SHP77 (cell line): ENCODE results near the gene AKT3.
"Not testable (repeated sequence)": the region's sequence is repeated elsewhere in the genome, so short reads cannot be mapped to it uniquely, and the experiment has no call there.

Experiments
- DNase-seq, 2 experiments: peaks; one replicate each; lab custom pipeline; 2025; lab: John Stamatoyannopoulos, UW

The AKT3 gene

DNA sequence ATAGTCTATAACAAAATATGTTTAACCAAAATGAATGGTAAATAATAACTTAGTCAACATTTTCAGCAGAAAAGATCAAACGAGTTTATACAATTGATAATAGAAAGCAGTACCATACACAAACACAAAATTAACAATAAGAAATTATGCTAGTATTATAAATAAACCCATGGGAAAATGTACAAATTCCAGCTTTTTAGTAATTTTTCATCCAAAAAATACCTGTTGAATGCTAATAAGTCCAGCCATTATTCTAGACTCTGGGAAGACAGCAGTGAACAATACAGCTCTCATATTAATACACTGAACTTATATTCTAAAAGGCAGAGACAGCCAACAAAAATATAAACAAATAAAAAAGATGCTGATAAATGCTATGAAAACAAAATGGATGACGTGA, 66.3 kb downstream of the AKT3 start:
- DNase-seq: no peak

DNA sequence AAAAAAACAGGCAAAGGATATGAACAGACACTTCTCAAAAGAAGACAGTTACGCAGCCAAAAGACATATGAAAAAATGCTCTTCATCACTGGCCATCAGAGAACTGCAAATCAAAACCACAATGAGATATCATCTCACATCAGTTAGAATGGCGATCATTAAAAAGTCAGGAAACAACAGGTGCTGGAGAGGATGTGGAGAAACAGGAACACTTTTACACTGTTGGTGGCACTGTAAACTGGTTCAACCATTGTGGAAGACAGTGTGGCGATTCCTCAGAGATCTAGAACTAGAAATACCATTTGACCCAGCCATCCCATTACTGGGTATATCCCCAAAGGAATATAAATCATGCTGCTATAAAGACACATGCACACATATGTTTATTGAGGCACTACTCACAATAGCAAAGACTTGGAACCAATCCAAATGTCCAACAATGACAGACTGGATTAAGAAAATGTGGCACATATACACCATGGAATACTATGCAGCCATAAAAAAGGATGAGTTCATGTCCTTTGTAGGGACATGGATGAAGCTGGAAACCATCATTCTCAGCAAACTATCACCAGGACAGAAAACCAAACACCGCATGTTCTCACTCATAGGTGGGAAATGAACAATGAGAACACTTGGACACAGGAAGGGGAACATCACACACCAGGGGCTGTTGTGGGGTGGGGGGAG, 77.5 kb downstream of the AKT3 start:
- DNase-seq: not testable (repeated sequence)

DNA sequence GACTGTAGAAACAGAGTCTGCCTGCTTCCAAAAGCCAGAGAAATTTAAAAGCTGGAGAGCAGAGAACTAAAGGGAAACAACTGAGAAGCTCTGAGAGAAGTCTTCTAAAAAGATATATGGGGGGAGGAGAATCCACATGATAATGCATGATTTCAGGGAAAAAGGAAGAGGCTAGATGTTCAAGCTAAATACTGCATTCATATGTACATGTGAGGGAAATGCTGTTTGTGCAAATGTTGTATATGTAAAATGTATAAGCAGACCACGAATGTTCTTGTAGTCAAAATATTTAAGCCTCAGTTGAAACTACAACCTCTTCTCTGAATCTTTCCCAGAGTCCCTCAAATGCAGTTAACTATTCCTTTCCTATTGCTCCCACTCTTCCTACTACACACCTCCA, 79.2 kb downstream of the AKT3 start:
- no peak for DNase-seq

DNA sequence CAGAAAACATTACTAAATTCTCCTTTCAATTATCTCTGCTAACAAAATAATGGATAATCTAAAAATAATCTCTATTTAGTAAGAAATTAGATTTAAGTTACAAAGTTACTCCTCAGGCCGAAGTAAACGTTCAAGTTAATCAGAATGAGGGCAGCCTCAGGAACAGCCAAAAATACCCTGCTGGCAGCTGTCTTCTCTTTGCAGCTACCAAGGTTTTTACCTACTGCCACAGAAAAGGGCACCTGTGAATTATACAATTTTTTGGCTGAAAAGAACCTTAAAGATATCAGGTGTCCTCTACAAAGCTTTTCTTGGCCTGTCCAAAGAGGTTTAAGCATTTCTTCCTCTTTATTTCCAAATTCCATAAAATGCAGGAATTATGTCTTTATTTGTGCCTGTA, 84.4 kb downstream of the AKT3 start:
- DNase-seq: no peak

DNA sequence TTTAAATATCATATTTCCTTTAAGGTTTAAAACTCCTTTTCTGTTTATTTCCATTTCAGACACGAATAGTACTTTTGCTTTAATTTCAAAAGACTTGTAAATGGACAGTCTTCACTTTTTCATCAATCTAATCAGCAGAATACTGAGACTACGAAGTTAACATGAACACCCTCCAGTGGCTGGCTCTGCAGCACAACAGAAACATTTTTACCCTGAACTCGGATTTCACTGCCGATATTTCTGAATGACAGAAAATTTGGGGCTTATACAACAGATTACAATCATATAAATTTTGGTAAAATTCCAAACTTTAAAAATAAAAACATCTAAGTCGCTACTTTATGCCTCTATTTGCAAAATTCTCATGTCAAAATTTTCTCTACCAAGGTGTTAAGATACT, 86.2 kb downstream of the AKT3 start:
- DNase-seq: no peak

DNA sequence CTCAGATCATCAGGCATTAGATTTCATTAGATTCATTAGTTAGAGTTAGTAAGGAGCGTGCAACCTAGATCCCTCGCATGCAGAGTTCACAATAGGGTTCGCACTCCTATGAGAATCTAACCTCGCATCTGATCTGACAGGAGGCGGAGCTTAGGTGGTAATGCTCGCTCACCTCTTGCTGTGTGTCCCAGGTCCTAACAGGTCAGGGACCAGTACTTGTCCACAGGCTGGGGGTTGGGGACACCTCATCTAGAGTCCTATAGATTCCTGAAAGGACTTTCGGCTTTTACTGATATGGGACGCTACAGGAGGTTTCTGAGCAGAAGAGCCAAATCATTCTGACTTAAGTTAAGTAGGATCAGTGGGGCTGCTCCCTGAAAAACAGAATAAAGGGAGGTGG, 91.4 kb downstream of the AKT3 start:
- DNase-seq: no peak

DNA sequence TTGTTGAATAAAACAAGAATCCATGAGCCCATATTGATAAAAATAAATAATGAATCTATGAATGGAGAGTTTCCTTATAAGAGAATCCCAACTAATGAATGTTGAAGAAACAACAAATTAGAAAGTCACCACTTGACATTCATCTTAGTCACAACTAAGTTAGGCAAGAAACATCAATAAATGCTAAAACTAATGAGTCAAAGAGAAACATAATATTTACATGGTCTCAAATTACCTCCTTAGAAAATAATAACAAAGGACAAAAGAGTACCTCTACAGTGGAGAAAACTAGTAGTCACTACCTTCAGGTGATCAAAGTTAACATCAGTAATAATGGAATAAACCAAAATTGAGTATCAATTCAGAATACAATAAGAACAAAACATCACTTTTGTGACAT, 93.5 kb downstream of the AKT3 start:
- DNase-seq: no peak

DNA sequence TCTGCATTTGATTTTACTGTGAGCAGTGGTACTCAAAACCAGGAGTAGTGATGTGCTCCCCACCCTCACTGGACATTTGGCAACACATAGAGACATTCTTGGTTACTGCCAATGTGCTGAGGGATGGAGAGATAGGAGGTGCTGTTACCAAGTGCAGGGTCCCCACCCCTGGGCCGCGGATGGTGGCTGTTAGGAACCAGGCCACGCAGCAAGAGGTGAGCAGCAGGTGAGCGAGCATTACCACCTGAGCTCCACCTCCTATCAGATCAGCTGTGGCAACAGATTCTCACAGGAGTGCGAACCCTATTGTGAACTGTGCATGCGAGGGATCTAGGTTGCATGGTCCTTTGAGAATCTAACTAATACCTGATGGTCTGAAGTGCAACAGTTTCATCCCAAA, 95.7 kb downstream of the AKT3 start:
- no peak for DNase-seq

DNA sequence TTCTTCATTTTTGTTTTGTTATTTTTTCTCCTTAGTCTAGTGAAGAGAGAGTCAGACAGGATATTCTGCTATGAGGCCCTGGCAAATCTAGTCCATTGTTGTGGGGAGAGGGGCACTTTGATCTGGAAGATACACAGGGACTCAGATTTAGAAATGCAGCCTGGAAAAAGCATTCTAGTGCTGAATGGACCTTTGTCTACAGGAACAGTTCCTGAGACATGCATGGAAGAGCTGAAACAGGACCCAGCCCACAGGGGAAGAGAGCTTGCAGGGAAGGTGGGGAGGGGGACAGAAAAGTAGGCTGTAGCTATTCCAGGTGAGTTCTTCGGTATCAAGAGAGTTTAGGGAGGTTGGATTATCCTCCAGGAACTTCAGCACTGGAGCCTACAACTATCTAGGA, 98.5 kb downstream of the AKT3 start:
- DNase-seq: no peak

DNA sequence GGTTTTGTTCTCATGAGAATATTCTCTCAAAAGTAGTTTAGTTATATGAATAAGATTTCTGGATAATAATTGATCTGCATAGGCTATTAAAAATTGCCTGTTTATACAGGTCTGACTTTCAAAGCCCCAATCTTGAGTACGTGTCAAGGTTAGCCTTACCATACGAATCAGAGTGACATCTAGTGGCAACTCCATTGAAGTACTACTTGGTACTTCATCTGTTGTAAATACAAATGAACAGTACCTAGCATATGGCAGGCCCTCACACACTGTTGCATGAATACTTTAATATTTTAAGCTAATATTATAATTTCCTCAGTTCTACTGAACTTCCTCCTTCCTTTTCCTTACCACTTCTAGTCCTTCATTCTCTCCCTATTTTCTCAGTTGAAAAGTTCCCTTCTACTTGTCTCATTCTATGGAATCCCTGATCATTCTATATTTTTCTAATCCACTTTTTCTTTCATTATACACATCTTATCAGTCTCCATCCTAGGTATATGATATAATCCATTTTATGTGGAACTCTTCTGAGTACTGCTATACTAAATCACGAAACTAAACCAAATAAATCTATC, 101.2 kb downstream of the AKT3 start:
- peak; percentile 64 to 87 for DNase-seq

DNA sequence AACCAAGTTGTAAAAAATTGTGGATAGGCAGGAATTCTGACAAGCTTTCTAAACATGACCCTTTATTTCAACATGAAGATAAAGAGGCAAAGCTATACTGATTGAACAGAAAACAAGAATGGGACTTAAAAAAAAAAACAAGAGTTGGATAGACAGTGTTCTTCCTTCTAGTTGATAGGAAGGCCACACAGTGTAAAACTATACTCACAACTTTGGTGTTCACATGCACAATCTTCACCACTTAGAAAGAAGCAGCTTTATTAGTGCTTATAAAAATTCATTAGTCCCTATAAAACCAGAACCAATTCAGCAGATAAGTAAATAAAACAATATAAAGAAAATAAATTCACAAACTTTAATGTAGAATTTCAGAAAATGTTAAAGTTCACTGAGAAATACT, 101.8 kb downstream of the AKT3 start:
- DNase-seq: no peak

DNA sequence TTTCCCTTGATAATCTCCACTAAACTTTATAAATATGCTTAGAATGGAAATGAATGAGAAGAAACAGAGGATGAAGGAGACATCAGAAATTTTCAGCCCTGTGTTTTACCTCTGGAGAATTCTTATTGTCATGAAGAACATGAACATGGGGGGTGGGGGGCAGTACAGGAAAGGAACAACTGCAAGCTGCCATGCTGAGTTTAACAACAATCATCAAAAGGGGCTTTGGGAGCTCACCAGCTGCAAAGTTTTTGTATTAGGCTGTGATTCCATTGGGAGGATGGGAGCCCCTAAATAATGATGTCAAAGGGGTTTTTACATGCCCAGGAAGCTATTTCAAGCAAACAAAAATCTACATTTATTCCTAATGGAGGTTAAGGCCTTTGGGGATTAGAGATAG, 103.3 kb downstream of the AKT3 start:
- DNase-seq: no peak

DNA sequence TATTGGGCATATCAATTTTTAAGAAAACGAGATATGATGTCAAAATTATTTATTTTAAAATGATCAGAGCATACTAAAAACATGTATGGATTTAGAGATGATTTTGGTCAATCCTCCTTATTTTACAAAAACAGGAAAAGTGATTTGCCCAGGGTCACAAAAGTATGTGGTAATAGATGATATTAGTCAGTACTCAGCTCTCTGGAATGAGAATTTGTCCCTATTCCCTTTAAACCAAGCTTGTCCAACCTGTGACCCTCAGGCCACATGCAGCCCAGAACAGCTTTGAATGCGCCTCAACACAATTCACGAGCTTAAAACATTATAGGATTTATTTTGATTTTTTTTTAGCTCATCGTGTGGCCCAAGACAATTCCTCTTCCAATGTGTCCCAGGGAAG, 104.7 kb downstream of the AKT3 start:
- DNase-seq: no peak

DNA sequence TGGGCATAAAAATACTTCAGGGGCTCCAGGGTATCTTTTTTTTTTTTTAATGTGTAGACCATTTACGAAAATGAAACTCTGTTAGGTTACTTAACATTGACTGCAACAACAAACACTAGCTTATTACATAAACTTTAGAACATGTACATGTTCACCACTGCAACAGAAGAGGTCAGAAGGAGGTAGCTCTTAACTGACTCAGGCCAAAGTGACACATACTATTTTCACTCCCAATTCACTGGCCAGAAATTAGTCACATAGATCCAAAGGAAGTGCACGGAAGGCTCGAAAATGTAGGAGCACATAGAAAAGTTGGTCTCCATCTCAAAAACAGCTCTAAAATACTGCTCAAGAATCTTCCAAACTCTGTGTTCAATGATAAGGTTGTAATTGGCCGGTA, 107.2 kb downstream of the AKT3 start:
- no peak for DNase-seq

DNA sequence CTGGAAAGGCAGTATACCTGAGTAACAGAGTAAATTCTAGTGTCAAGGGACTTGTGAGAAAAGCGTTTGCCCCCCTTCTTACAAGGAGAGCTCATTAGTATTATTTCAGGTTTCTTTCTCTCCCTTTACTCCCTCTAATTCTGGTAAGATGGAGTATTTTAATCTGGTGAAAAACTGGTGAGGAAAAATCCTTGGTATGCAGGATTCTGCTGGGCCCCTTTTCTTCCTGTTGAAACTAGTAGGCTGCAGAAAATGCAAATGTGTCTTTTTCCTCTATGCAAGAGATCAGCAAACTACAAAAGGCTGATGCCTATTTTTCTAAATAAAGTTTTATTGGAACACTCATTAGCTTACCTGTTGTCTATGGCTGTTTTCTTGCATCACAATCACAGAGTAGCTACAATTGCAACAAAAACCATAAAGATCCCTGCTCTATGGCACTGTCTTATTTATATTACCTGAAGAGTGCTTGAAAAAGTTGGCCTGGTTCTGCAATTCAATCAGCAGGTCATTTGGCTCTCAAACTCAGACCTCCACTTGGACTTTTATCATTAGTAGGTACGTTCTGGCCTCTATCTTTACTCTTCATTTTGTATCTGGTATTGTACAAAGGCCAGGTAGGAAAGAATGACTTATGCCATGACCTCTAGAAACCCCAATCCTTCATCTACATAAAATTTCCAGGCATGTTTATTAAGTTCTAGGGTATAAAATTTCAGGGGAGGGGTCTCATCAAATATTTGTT, 109.6 kb downstream of the AKT3 start:
- DNase-seq: no peak

DNA sequence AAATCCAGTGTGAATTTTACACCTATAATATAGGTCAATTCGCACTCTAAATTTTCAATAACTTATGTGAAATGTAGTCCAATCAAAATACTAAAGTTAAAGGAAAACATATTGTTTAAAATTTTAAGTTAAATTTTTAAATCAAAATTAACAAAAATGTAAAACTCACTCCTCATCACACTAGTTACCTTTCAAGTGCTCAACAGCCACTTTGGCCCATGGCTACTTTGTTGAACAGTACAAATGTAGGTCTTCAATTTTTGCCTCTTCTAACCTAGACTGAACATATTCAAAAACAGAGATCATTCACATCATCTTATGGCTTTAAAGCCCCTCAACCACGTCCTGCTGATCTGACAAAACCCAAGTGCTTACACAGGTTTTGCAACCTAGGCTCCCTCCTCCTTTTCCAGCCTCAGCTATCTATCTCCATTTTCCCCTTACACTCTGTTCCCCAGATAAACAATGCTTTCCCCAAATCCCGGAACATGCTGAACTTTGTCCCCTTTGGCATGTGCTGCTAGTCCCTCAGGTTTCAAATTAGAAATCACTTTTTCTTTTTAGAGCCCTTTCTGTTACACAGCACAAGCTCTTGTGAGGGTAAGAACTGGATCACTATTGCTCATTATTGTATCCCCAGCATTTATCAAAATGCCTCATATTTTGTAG, 110.6 kb downstream of the AKT3 start:
- no peak for DNase-seq

DNA sequence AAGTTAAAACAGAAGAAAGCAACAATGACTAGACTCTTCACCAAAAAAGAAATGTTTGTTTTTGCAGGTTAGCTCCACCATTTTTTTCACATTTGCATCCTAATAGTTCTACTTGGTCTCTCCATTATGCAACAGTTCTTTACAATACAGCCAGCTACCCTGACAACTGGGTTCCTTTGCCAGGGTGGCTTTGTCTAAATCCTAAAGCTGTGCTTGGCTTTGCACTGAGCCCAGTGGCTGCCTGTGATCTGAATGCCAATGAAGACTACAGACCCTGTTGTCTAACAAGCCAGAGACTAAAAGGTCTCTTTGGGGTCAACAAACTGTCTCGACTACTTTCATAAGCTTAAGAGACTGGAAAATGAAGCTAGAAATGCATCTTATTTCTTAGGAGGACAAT, 112.0 kb downstream of the AKT3 start:
- DNase-seq: no peak

DNA sequence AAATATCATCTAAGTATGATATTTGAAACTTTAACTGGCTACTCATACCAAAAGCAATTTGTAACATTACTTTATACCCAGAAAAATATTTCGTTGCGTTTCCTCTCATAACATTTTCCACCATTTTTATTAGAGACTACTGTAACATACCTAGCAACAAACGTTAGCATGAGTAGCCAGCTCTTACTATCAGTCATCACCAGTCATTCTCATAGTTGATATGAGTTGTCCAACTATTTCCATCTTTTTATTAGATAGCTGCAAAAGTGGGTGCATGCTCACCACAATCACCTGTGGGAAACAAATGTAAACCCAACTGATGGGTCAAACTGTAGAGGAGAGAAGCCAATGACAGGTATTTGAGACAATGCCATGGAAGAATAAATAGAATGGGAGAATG, 114.6 kb downstream of the AKT3 start:
- no peak for DNase-seq

DNA sequence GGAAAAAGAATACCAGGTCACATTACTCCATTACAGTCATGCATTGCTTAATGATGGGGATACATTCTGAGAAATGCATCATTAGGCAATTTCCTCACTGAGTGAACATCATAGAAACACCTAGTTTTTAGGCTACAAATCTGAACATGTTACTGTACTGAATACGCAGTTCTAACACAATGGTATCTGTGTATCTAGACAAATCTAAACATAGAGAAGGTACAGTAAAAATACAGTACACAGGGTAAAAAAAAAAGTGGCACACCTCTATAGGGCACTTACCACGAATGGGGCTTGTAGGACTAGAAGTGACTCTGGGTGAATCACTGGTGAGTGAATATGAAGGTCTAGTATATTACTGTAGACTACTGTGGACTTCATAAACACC, 115.7 kb downstream of the AKT3 start:
- DNase-seq: no peak

DNA sequence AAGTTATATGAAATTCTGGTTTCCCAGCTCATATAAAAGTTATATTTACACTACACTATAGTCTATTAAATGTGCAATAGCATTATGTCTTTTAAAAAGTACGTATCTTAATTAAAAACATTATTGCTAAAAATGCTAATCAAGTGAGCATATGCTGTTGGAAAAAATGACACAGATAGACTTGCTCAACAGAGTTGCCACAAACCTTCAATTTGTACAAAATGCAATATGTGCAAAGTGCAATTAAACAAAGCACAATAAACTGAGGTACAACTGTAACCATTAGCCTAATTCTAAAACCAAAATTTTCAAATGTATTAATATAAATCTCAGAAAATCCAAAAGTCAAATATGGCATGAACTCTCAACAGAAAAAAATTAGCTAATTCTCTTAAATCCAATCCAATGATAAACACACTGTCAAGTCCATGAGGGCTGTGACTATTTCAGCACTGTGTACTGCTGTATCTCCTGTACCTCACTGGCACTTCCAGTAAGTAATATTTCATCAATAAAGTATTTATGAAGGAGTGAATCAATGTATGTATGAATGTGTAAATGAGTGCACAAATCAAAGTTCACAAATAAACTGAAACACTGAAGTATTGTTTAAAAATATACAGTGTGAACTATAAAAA, 116.3 kb downstream of the AKT3 start:
- no peak for DNase-seq

DNA sequence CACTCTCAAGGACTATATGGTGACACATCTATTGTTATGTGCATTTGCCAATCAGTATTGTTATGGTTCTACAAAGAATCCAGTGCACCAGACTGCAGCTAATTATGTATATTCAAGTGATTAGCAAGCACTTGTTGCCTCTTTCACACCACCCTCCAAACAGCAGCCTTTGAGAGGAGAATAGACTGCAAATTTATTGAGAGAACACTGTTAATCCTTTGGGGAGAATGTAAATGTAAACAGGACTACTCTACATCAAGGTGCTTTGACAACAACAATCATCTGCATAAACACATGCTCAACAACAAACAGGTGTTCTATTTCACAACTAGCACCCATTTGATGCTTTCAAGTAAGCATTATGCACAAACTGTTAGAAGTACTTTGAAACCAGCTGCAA, 117.4 kb downstream of the AKT3 start:
- no peak for DNase-seq

DNA sequence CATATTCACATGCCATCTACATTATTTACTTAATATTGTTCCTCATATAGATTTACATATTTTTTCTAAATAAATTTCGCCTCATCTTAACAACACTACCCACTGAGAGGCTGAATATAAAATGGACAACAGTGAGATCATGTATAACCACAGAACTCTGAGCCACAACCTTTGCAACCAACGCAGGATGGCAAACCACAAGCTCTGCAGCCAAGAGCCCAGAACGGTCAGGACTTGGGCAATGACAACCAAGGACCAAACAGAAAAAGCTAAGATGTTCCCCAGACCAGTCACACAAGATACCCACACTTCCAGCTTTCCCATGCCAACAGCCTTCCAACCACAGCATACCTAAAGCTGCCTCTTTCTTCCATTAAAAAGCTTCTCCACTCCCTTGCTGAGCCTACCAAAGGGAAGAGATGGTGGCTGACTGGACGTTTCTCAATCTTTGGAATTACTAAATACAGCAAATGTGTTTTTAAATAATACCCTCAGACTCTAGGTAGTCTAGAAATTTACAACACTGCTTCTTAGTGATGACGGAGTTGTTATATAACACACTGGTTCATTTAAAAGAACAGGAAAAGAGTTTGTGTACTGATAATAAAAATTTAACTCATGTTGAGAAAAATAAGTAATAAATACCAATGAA, 117.9 kb downstream of the AKT3 start:
- no peak for DNase-seq
